Fibroblast of the conjunctiva (primary cell): Measurements from ENCODE around the gene P2RY8.
"Not testable (repeated sequence)": the region's sequence is repeated elsewhere in the genome, so short reads cannot be mapped to it uniquely, and the experiment has no call there.

Source experiments
- DNase-seq: peaks from one replicate; pipeline ENCODE4 v3.0.0-alpha.2; 2010; ENCODE audit warnings: low read depth

The P2RY8 gene, protein sequence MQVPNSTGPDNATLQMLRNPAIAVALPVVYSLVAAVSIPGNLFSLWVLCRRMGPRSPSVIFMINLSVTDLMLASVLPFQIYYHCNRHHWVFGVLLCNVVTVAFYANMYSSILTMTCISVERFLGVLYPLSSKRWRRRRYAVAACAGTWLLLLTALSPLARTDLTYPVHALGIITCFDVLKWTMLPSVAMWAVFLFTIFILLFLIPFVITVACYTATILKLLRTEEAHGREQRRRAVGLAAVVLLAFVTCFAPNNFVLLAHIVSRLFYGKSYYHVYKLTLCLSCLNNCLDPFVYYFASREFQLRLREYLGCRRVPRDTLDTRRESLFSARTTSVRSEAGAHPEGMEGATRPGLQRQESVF

DNA sequence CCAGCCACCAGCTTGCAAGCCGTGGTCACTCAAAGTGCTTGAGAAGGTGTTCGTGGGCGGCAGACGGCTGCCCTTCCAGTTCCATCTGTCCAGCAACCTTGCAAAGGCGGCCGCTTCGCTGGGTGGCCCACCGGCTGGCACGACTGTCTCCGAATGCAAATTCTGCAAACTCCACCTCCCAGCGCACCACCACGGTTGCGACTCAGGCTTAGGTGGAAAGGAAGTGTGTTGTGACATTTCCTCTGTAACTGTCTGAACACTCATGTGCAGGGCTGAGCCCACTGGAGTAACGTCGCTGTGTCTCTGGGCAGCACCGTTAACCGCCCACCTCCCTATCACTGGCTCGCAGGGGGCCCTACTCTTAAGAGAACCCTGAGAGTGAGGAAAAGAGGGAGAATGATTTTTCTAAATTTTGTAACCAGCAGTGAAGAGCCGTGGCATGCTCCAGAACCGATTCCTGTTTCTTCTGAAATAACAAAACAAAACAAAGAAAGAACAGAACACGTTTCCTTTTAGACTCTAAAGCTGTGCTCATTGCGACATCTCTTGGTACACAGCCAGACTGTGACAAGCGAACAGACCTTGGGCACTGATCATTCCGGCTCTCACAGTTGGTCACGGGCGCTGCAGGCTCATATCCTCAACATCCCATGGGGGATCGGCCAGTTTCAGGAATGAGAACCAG lies at the start of gene P2RY8:
Gene P2RY8, minus strand, starts transcription at position 155 of the 685 bp plus-strand sequence. CDS start 70,627 bp downstream, outside the sequence.
- DNase-seq = peak; percentile 14

DNA sequence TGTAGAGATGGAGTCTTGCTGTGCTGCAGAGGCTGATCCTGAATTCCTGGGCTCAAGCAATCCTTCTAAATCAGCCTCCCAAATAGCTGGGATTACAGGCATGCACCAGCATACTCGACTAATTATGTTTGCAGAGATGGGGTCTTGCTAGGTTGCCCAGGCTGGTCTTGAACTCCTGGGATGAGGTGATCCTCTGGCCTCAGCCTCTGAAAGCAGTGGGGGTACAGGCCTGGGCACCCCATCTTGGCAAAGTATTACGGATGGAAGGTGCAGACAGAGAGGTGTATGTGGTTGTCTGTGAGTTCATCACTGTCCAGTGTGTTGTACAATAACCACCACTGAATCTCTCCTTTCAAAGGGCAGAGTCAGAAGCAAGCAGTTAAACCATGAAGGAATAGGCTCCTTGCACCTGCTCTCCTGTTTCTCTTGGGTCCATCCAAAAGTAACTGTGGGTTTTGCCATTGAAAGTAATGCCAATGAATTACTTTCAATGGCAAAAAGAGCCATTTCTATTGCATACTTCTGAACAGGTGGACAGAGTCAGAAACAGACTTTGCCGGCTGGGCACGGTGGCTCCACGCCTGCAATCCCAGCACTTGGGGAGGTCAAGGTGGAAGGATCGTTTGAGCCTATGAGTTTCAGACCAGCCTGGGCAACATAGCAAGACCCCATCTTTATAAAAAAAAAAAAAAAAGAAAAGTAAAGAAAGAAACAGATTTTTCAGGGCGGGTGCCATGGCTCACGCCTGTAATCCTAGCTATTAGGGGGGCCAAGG lies 47.4 kb upstream of the P2RY8 start:
- no peak for DNase-seq

DNA sequence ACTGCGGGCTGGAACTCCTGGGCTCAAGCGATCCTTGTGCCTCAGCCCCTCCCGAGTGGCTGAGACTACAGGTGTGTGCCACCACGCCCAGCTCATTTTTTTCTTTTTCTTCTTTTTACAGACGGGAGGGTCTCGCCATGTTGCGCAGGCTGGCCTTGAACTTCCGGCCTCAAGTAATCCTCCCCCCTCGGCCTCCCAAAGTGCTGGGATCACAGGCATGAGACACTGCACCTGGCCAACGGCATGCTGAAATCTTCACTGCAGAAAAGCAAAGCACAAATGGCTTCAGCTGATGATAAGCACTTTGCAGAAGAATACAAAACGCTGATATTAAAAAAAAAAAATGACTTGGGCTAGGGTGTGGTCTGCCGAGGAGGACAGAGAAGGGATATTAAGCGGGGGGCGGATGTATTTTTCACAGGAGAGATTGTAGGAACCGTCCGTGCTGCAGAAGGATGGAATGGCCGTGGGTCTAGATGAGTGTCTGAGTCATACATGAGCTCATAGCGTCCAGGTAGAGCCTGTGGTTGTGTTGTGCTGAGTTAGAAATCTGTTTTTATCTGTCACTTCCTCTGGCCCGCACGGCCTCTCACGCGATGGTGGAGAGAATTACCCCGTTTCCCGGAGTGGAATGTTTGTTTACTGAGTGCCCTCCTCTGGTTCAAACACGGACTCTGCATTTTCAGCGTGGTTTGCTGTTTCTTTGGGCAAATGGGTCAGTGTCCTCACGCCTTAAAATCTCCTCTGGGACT lies 45.9 kb upstream of the P2RY8 start:
- no peak for DNase-seq

DNA sequence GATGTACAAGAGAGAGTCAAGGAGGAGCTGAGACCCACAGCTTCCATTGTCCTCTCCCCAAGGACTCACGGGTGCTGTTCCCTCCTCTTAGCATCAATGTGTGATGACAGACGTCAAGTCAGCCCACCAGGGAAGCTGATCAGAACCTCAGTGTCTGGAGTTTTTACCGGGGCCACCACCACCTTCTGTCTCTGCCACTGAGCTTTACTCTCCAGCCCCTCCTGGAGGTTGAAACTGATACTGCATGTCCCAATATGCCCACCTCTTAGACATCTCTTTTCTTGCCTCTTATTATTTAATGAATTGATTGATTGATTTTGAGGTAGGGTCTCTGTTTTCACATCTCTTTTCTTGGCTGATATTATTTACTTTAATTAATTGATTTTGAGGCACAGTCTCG lies 44.1 kb upstream of the P2RY8 start:
- DNase-seq = no peak

DNA sequence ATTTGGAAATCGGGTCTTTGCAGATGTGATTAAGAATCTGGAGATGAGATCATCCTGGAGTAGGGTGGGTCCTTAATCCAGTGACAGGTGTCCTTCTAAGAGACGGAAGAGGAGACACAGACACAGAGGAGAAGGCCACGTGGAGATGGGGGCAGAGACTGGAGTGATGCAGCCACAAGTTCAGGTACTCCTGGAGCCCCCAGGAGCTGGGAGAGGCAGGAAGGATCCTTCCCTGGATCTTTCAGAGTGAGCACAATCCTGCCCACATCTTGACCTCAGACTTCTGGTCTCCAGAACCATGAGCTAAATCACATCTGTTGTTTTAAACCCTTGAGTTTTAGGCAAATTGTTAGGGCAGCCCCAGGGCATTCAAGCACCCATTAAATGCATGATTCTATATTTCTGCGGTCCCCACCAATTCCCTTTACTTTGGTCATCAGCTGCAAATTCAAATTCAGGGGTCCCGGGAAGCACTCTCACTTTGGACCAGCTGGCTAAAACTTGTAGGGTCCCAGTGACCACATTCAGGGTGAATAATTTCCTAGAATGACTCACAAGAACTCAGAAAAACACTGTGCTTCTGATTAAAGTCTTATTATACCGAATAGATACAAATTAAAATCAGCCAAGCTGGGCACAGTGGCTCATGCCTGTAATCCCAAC lies 41.7 kb upstream of the P2RY8 start:
- no peak for DNase-seq

DNA sequence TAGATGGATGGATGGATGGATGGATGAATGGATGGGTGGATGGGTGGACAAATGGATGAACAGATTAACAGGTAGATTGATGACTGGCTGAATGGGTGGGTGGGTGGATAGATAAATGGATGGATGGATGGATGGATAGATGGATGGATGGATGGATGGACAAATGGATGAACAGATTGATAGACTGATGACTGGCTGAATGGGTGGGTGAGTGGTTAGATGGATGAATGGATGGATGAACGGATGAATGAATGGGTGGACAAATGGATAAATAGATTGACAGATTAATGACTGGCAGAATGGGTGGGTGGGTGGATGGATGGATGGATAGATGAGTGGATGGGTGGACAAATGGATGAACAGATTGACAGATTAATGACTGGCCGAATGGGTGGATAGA lies 40.9 kb upstream of the P2RY8 start:
- no peak for DNase-seq

DNA sequence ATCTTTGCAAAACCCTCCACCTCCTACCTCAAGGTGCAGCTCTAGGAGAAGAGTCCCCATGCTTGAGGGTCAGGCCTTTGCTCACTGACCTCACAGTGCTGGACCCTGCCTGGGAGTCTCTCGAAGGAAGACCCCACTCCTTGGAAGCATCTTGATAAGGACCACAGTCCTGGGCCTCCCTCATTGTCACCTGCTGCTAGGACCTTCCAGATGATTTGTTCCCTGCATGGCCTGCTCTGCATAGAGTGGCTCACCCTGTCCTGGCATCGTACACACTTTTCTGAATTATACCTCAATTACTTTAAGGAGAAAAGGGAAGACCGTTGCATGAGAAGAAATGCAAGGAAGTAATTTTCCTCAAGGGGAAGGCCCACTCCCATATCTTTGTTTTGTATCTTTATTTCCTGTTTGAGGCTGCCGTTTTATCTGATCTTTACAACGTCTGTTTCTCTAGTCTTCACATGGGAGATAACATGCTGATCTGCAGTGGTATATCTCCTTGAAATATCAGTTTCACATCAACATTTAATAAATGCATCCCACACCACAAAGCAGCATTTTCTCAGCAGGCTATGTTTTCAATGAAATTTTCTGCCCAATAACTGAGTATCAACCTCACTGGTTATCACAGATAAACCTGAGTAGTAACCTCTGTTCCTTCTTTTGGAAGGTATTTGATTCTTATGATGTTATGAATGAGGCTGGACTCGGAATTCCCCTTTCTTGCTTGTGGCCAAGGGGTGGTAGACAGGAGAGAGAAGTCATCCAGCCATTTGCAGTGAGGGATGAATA lies 39.4 kb upstream of the P2RY8 start:
- no peak for DNase-seq

DNA sequence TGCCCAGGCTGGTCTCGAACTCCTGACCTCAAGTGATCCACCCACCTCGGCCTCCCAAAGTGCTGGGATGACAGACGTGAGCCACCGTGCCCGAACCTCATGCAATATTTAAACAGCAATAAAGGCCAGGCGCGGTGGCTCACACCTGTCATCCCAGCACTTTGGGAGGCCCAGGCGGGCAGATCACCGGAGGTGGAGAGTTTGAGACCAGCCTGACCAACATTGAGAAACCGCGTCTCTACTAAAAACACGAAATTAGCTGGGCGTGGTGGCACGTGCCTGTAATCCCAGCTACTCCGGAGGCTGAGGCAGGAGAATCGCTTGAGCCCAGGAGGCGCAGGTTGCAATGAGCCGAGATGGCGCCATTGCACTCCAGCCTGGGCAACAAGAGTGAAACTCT lies 37.2 kb upstream of the P2RY8 start:
- DNase-seq = not testable (repeated sequence)

DNA sequence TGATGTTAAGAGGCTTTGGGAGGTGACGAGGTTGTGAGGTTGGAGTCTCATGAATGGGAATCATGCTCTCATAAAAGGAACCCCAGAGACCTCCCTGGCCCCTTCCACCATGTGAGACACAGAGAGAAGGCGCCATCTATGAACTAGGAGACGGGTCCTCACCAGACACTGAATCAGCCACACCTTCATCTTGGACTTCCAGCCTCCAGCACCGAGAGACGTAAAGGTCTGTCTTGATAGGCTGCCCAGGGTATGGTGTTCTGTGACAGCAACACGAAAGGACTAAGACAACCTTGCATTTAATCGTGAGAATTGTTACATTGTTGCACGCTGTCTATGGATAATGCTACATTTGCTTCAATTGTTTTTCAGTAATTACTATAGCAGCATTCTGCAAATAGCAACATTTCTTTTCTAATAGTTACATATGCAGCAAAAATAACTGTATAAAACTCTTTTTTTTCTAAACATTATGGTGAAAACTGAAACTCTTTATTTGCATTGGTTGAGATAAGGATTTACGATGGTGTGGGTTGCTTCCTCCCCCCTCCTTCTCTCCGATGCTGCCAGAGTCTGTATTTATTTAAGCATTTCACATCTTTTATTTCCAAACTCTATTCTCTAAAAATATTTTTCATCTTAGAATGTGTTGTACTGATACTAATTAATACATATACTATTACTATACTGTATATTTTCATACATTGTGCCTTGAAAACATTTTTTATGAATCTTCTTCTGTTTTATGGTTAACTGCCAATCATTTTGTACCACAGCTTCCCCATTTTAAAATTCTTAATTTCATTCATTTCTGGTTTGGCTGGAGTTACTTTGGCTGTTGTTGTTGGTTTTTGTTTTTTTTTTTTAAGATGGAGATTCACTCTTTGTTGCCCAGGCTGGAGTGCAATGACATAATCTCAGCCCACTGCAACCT lies 28.0 kb upstream of the P2RY8 start:
- DNase-seq = no peak

DNA sequence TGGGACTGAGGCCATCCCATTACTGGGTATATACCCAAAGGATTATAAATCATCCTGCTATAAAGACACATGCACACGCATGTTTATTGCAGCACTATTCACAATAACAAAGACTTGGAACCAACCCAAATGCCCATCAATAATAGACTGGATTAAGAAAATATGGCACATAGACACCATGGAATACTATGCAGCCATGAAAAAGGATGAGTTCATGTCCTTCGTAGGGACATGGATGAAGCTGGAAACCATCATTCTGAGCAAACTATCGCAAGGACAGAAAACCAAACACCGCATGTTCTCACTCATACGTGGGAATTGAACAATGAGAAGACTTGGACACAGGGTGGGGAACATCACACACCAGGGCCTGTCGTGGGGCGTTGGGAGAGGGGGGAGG lies 27.1 kb upstream of the P2RY8 start:
- DNase-seq = not testable (repeated sequence)

DNA sequence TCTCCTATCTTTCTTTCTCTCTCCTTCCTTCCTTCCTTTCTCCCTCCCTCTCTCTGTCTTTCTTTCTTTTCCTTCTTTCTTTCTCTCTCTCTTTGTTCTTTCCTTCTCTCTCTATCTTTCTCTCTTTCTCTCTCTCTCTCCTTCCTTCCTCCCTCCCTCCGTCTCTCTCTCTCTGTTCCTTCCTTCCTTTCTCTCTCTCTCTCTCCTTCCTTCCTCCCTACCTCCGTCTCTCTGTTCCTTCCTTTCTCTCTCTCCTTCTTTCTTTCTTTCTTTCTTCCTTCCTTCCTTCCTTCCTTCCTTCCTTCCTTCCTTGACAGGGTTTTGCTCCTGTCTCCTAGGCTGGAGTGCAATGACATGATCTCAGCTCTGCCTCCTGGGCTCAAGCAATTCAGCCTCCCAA lies 24.2 kb upstream of the P2RY8 start:
- no peak for DNase-seq

DNA sequence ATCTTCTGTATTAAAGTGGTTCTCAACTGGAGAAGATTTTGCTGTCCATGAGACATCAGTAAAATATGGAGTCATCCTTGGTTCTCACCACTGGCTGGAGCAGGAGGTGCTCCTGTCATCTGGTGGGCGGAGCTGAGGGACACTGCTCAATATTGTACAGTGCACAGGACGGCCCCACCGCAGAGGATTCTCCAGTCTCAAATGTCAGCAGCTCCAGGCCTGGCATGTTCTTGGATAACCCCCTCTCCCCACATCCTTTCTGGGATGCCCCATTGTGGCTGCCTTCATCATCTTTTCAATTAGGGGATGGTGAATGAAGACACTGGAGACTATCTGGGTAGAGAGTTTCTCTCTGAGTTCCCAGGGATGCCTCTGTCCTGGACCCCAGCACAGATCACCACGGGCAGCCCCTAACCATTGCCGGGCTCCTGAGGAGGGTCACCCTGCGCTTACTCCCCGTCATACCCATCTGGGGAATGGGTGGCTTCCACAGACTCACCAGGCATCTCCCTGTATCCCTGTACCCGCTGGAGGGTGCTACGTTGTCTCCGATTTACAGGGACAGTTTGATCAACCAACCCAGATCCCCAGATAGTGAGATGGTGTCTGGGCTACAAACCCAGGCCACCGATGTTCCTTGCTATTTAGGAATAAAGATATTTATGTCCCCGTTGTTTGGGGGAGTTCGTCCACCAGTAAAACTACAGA lies 21.9 kb upstream of the P2RY8 start:
- no peak for DNase-seq

DNA sequence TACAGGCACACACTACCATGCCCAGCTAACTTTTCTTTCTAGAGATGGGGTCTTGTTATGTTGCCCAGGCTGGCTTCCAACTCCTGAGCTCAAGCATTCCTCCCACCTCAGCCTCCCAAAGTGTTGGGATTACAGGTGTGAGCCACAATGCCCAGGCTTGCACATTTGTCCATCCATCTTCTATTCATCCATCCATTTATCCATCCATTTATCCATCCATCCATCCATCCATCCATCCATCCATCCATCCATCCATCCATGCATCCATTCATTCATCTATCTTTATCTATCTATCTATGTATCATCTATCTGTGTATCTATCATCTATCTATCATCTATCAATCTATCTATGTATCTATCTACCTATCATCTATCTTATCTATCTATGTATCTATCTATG lies 20.5 kb upstream of the P2RY8 start:
- DNase-seq = not testable (repeated sequence)

DNA sequence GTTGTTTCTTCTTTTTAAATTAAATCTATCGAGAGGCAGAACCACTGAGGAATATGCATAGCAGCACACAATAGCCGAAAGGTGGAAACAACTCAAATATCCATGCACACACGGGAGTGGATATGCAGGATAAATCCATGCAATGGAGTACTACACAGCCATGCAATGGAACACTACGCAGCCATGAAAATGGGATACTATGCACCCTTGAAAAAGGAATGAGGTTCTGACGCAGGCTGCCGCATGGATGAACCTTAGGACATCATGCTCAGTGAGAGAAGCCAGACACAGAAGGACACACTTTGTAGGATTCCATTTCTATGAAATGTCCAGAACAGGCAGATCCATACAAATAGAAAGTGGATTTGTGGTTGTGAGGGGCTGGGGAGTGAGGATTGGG lies 18.4 kb upstream of the P2RY8 start:
- DNase-seq = no peak

DNA sequence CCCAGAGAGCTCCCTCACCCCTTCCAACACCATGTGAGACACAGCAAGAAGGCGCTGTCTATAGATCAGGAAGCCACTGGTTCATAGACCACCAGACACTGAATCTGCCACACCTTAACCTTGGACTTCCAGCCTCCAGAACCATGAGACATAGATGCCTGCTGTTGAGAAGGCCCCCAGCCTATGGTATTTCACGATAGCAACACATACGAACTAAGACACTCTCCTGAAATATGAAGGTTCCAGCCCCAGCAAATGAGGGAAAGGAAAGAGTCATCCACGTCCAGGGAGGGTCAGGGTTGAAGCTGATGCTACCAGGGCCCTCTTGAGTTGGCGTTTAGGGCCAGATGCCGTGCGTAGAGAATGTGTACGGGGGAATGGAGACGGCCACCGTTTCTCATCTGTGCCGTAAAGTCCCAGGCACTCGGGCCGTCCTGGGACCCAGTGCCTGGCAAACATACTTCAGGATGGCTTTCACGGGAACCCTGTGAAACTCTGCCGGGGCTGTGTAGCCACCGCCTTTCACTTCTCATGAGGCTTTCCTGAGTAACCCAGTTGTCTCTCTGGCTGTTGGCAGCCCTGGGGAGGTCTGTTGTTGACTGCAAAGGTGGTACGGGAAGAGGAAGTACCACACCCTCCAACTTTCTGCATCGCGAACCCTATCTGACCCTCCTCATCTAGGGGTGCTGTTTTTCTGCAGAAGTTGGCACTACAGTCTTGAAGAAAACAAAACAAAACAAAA lies 17.7 kb upstream of the P2RY8 start:
- DNase-seq = no peak

DNA sequence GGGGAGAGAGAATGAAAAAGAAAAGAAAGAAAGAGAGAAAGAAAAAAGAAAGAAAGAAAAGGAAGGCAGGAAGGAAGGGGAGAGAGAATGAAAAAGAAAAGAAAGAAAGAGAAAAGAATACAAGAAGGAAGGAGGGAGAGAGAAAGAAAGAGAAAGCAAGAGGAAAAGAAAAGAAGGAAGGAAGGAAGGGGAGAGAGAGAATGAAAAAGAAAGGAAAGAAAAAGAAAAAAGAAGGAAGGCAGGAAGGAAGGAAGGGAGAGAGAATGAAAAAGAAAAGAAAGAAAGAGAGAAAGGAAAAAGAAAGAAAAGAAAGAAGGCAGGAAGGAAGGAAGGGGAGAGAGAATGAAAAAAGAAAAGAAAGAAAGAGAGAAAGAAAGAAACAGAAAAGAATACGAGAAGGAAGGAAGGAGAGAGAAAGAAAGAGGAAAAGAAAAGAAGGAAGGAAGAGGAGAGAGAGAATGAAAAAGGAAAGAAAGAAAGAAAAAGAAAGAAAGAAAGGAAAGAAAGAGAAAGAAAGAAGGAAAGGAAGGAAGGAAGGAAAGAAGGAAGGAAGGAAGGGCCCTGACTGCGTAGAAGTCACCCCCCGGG lies 15.1 kb upstream of the P2RY8 start:
- no peak for DNase-seq

DNA sequence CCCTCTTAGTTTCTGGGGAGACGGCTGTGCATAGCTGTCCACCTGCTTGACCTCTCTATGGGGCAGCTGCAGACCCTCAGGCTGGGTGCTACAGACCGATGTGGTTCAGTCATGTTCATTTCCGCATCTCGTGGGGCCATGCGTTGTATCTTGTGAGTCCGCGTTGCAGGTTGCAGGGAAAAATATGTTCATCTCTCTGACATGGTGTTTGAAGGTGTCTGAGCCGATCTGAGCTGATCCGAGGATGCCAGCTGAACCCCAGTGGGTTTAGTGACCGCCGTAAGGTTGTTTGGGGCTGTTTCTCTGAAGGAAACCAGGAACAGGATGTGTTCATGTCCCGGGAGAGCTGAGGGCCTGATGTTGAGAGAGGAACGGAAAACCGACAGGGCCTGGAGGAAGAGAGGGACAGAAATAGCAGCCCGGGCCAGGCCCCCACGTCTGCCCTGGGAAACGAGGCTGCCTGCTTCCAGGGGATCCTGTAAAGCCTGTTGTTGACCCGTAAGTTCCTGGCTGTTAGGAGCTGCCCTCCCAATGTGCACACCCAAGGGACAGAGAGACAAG lies 9.8 kb upstream of the P2RY8 start:
- no peak for DNase-seq
